ENCODE measurements around the gene CLNK.

Gene CLNK

DNA sequence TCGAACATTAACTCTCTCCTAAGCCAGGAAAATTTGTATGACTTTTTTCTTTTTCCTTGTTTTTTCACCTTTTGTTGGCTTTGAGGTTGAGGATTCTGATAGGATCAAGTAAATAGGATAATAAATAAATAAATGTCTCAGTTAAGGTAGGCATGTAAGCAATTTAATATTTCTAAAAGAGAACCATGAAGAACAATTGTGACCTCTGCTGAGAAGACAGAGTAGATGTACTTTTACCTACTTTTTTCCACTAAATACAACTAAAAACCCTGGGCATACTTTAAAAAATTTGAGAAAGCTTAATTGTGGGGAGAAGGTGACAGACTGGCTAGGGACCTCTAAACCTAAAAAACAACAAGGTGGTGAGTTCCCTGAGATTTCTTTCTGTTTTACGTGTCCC lies 31.6 kb upstream of the CLNK start:
- TF ChIP-seq, protein P1, sequence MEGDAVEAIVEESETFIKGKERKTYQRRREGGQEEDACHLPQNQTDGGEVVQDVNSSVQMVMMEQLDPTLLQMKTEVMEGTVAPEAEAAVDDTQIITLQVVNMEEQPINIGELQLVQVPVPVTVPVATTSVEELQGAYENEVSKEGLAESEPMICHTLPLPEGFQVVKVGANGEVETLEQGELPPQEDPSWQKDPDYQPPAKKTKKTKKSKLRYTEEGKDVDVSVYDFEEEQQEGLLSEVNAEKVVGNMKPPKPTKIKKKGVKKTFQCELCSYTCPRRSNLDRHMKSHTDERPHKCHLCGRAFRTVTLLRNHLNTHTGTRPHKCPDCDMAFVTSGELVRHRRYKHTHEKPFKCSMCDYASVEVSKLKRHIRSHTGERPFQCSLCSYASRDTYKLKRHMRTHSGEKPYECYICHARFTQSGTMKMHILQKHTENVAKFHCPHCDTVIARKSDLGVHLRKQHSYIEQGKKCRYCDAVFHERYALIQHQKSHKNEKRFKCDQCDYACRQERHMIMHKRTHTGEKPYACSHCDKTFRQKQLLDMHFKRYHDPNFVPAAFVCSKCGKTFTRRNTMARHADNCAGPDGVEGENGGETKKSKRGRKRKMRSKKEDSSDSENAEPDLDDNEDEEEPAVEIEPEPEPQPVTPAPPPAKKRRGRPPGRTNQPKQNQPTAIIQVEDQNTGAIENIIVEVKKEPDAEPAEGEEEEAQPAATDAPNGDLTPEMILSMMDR (IDR thresholded peaks at IDR 0.05; ENCODE audit: insufficient read depth, low read depth, low read length, missing control alignments): no peak
- no peak for DNase-seq (ENCODE audit: low read depth)

DNA sequence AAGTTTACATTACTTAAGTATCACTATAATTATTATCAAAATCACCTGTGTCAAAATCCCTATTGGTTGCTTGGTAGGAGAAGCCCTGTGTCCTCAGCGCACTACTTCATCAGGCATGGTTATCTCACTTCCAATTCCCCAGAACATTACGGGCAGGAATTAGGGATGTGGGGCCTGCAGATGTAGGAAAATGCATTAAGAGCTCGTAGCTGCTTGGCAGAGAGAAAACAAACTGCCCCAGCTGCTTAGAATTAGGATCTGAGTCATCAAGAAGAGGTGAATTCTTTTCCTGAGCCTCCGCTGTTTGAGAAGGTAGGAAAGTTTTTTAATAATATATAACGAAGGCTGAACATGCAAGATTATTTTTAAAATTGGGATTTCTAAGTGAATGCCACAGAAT lies 31.1 kb upstream of the CLNK start:
- TF ChIP-seq, protein P1 (IDR thresholded peaks at IDR 0.05; ENCODE audit: insufficient read depth, low read depth, low read length, missing control alignments): no peak
- peak; percentile 45 for DNase-seq (ENCODE audit: low read depth)
- H3K4me3 ChIP-seq (ENCODE audit: low read length): no peak overlapping the region

More for the DNA sequence above, 31.6 kb upstream of the CLNK start:
- no peak overlapping the region for H3K4me3 ChIP-seq (ENCODE audit: low read length)

DNA sequence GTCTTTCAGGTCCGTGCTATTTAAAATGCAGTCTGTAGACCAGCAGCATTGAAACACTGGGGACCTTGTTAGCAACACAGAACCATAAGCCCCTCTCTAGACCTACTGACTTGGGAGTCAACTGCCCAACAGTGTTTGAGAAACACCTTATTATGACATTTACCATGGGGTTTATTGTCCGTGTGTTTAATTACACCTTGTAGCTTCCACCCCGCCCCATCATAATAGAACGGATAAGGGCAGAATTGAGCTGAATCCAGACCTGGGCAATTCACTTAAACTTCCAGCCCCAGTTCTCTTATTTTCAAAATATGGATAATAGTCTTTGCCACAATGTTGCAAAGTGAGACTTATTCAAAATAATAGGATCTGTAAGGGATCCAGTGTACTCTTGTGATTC lies 30.6 kb upstream of the CLNK start:
- H3K4me3 ChIP-seq (ENCODE audit: low read length): no peak overlapping the region
- TF ChIP-seq, protein P1 (IDR thresholded peaks at IDR 0.05; ENCODE audit: insufficient read depth, low read depth, low read length, missing control alignments): no peak
- no peak for DNase-seq (ENCODE audit: low read depth)

DNA sequence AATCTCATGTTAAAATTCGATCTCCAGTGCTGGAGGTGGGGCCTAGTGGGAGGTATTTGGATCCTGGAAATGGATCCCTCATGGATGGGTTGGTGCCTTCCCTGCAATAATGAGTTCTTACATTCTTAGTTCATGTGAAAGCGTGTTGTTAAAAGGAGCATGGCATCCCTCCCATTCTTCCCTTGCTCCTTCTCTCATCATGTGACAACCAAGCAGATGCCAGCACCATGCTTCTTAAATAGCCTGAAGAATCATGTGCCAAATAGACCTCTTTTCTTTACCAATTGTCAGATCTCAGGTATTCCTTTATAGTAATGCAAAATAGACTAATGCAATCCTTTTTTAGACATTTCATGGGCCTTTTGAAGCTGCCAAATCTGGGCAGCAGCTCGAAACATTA lies 29.0 kb upstream of the CLNK start:
- TF ChIP-seq, protein P1 (IDR thresholded peaks at IDR 0.05; ENCODE audit: insufficient read depth, low read depth, low read length, missing control alignments): no peak
- H3K4me3 ChIP-seq (ENCODE audit: low read length): no peak overlapping the region
- no peak for DNase-seq (ENCODE audit: low read depth)

DNA sequence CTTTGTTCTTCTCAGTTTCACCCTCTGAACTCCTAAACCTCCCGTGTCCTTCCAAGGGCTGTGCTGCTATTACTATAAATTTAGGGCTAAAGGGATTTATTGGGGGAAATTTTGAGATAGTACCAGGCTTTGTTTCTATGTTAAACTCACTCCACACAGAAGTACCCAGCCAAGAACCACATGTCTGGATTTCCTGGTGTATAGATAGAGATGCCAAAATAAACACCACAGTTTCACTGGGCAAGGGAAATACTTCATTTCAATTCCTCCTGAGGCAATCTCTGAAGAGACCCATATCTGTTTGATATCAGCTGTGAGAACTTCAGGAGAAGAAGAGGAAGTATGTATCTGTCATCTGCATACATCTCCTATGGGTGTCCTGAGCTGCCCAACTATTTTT lies 21.7 kb upstream of the CLNK start:
- H3K4me3 ChIP-seq (ENCODE audit: low read length): no peak overlapping the region
- TF ChIP-seq, protein P1 (IDR thresholded peaks at IDR 0.05; ENCODE audit: insufficient read depth, low read depth, low read length, missing control alignments): no peak
- DNase-seq (ENCODE audit: low read depth): peak; percentile 9

DNA sequence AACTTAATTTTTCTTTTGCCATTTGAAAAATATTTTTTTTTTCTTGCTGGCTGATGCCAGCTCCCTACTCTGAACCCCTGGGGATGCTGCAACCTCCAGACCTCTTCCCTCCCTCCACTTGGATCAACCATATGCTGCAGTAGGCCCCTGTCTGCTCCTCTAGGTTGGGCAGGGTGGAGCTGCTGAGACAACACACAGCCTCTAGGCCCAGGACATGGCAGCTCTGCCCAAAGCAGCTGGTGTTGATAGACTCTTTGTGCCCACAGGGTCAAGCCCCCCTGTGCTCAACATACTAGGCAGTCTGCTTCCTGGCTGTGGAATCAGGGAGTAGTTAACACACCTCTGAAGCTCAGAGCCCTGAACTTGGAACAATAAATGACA lies 19.9 kb upstream of the CLNK start:
- no peak for DNase-seq (ENCODE audit: low read depth)
- TF ChIP-seq, protein P1 (IDR thresholded peaks at IDR 0.05; ENCODE audit: insufficient read depth, low read depth, low read length, missing control alignments): no peak
- H3K4me3 ChIP-seq (ENCODE audit: low read length): no peak overlapping the region

DNA sequence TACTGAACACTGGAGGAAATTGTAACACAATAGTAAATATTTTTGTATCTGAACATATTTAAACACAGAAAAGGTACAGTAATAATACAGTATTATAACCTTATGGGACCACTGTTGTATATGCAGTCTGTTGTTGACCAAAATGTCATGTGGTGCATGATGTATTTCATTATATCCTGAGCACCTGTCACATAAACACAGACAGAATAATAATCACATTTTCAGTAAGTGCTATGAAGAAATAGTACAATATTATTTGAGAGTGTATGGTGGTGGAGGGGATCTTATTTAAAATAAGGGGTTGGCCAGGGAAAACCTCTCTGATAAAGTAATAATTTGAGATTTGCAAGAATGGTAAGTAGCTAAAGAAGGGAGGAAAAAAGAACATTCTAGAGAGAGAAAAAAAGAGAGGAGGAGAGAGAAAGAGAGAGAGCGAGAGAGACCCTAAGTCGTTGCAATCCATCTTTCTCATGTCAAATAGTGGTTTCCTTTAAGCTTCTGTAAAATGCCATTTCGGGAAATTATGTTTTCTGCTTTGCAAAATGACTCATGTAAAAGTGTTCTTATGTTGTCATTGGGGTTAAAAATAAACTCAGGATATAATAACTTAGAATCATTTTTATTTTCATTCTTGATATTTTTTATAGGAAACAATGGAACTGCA lies 19.3 kb upstream of the CLNK start:
- TF ChIP-seq, protein P1 (IDR thresholded peaks at IDR 0.05; ENCODE audit: insufficient read depth, low read depth, low read length, missing control alignments): no peak
- H3K4me3 ChIP-seq (ENCODE audit: low read length): no peak overlapping the region
- no peak for DNase-seq (ENCODE audit: low read depth)
